Fibroblast of the conjunctiva (primary cell): ENCODE data around the gene PEAK3.

Source experiments
- DNase-seq: peaks from one replicate; pipeline ENCODE4 v3.0.0-alpha.2; 2010; ENCODE audit warnings: low read depth

Gene PEAK3

DNA sequence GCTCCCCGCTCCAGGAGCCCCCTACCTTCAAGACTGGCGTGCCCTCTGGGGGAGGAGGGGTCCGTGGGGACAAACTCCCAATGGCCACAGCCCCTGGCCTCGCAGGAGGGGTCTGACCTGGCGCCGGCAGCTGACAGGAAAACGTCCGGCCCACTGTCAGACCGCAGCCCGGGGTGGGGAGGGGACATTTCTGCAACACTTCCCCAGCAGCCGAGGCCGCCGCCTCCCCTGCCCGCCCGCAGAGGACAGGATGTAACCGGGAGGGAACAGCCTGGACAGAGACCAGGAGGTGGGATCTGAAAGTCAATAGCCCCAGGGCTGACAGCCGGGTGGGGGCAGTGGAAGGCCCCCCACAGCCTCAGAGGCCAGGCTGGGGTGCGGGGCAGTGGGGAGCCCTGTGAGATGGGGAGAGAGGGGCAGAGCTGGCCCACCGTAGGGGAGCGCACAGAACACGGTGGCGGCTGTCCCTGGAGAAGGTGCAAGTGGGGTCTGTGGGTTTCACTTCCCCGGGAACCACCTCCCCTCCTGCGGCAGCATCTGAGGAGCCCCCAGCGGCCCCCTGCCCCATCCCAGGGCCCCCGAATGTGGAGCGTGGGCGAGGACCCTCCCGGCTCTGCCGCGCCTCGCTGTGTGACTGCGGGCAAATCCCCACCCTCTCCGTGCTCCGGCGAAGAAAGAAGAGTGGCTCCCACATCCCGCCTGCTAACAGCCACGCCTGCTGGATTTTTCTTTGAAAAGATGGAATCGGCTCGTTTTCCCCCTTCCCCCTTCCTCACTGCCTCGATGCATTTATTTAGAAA, at the start of gene PEAK3:
Gene PEAK3, minus strand, starts transcription at position 114 of the 800 bp plus-strand sequence. CDS start 1,244 bp downstream, outside the sequence.
- DNase-seq = no peak

GRCh38 chr19:2330632-2331284, 48.8 kb upstream of the PEAK3 start:
- DNase-seq = no peak

DNA sequence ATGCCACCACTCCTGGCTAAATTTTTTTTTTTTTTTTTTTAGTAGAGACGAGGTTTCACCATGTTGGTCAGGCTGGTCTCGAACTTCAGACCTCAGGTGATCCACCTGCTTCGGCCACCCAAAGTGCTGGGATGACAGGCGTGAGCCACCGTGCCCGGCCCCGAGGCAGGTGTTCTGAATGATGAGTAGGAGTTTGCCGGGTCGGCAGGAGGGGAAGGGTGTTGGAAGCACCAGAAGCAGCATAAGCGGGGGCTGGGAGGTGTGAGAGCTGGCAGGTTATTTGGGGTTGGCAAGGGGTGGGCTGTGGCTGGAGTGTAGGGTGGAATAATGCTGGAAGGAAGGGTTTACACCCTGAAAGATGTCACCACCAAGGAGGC, 48.3 kb upstream of the PEAK3 start:
- no peak for DNase-seq

GRCh38 chr19:2329501-2329916, 47.5 kb upstream of the PEAK3 start:
- DNase-seq = no peak

DNA sequence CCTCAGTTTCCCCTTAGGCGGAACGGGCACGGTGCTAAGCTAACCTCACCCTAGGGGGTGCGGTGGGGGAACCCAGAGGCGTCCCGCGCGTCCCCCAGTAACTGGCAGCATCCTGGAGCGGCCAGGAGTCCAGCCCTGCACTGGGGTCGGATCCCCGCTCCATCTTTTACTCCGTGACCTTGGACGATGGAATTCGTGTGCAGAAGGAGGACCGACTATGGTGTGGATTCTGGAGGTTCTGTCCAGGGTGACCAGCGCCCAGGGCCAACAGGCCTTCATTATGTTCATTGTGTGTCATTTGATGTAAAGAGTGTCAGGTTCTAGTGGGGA, 47.1 kb upstream of the PEAK3 start:
- no peak for DNase-seq

DNA sequence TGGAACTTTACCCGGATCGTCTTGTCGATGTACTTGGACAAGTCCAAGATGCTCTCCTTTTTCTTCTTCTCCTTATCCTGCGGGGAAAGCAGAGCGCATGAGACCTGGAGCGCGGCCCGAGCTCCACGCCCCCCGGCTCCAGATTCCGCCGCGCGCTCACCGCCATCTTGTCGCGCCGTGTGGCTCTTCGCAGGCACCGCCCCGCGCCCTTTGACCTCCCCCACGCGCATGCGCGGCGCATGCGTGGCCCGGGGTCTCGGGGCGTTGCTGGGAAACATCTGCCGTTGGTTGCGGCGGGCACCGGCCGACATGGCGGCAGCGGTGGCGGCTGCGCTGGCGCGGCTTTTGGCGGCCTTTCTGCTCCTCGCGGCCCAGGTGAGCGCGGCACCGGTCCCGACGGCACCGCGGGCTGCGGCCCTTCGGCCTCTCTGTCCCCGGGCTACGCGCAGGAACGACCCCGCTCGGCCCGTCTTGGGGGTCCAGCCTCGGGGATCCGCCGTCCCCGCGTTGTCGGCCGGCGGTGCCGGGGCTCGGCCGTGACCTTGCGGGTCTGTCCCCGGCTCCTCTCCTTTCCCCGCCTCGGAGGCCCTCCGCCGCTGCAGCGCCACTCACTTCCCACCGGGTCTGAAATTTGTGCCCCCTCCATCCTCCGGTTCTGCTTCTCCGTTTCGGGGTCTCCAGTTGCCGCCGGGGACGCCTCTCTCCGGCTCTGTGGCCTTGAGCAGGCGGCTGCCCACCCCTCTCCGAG, 46.6 kb upstream of the PEAK3 start, which contains the start of the genes LSM7 and SPPL2B:
Gene LSM7, minus strand, starts transcription at position 186 of the 748 bp plus-strand sequence. Its CDS starts 20 bp downstream, at position 166.
Gene SPPL2B, plus strand, starts transcription at position 284 of the 748 bp plus-strand sequence. Its CDS starts 26 bp downstream, at position 310.
- DNase-seq = peak; percentile 76

DNA sequence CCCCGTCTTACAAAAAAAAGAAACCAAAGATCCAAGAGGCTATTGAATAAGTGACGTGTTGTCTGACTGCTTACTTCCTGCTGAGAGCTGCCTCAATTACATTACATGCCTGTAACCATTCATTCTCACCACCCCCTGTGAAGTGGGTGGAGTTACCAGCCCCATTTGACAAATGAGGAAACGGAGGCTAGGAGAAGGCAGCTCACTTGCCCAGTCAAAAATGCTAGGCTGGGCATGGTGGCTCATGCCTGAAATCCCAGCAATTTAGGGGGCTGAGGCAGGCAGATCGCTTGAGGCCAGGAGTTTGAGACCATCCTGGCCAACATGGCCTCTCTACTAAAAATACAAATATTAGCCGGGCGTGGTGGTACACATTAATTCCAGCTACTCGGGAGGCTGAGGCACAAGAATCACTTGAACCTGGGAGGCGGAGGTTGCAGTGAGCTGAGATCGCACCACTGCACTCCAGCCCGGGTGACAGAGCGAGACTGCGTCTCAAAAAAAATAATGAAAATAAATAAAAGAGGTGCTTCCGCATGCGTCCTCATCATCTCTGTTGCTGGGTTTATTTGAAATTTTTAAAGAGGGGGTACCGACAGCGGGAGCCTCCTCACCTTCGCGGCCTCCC, 45.9 kb upstream of the PEAK3 start:
- peak; percentile 57 for DNase-seq

- DNase-seq = no peak
Observed at GRCh38 chr19:2326699-2327360, 44.9 kb upstream of the PEAK3 start.

DNA sequence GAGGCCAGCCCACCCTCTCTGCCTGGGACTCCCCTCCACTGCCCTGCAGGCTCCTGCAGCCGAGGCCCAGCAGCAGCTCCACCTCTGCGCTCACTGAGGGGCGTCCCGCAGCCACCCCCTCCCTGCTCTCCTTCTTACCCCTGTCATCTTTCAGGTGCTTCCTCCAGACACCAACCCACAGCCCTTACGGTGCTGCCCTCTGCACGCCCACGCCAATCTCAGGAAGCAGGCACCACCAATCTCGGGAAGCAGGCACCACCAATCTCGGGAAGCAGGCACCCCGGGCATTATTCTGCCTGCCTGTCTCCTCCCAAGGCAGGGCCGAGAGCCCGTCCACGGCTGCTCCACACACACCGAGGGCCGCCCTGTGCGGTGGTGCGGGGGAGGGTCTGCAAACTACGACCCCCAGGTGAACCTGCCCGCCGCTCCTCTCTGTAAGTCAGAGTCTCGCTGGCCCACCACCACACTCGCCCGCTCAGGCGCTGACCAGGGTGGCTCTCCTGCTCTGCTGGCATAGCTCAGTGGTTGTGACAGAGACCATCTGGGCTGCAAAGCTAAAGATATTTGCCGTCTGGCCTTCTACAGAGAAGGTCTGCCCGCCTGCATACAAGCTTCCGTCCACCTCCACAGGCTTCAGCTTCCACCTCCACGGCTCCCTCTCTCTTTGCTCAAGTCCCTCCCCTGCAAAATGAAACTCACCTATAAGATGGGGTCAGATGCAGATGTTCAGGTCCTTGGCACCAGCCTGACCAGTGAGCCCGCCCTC, 43.5 kb upstream of the PEAK3 start:
- DNase-seq = no peak

DNA sequence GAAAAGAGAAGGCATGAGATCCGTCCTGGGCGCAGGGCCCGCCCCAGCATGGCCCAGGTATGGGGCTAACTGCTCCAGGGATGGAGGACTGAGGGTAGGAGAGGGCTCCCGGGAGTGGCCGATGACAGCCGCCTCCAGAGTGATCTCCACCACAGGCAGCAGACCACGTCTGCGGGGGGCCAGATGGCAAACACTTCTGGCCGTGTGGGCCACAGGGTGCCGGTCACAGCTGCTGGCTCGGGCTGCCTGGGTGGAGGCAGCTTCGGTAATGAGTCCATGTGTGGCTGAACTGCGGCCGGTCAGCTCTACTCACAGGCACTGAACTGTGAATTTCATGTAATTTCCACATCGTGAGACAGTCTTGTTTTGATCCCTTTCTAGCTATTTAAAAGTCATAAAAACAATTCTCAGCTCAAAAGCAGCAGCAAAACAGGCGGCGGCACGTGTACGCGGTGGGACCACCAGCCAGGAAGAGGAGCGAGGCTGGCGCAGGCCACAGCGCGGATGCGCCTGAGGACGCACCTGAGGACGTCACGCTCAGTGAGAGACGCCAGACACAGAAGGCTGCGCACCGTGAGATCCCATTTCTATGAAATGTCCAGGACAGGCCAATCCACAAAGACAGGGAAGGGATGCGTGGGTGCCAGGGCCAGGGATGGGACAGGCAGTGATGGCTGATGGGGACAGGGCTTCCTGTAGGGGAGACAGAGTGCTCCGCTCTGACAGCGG, 42.4 kb upstream of the PEAK3 start:
- DNase-seq = no peak

- no peak for DNase-seq
Observed at GRCh38 chr19:2323707-2324106, 41.7 kb upstream of the PEAK3 start.

DNA sequence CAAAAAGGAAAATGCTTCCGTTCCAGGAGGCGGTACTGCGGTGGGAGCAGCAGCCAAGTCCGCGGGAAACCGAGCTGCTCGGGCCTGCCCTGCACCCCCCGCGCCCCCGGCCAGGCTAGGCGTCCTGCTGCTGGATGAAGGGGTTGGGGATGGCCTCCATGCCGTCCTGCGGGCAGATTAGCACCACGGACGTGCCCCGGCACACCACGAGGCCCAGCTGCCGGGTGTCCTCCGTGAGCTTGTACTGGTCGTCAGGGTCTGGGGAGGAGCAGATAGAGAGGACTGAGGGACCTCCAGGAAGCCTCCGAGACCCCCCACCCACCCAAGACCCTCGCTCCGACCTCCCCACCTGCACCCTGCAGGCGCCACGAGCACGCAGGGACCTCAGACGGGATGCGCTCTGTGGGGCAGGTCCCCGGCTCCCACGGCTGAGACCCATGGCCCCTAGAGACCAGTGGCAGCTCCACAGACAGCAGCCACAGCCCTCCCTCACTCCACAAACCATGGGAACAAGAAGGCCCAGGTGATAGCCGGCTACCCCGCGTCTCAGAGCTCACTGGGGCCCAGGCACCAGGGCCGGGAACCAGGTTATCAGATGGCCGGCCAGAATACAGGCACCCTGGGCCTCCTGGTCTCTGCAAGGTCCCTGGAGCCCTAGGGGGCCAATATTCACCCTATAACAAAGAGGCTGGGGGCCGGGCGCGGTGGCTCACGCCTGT, 39.7 kb upstream of the PEAK3 start:
- no peak for DNase-seq

GRCh38 chr19:2320939-2321338, 39.0 kb upstream of the PEAK3 start:
- DNase-seq = no peak

GRCh38 chr19:2320049-2320448, 38.1 kb upstream of the PEAK3 start:
- DNase-seq = no peak

GRCh38 chr19:2319551-2319950, 37.6 kb upstream of the PEAK3 start:
- no peak for DNase-seq

DNA sequence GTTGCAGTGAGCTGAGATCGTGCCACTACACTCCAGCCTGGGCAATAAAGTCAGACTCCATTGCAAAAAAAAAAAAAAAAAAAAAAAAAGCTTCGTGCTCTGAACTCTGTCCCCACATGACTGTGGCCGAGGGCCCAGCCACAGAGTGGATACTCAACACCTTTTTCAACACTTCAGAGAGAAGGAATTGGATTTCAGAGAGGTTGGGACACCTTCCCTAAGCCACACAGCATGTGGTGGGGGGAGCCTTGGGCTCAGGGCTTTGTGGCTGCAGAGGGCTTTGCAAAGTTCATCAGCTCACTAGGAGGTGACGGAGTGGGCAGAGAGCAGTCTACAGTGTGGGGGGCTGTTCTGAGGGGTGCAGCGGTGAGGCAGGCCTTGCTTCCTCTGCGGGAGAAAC, 36.9 kb upstream of the PEAK3 start:
- DNase-seq = no peak

- DNase-seq = no peak
Observed at GRCh38 chr19:2317756-2318155, 35.8 kb upstream of the PEAK3 start.

- DNase-seq = no peak
Observed at GRCh38 chr19:2317300-2317699, 35.3 kb upstream of the PEAK3 start.

DNA sequence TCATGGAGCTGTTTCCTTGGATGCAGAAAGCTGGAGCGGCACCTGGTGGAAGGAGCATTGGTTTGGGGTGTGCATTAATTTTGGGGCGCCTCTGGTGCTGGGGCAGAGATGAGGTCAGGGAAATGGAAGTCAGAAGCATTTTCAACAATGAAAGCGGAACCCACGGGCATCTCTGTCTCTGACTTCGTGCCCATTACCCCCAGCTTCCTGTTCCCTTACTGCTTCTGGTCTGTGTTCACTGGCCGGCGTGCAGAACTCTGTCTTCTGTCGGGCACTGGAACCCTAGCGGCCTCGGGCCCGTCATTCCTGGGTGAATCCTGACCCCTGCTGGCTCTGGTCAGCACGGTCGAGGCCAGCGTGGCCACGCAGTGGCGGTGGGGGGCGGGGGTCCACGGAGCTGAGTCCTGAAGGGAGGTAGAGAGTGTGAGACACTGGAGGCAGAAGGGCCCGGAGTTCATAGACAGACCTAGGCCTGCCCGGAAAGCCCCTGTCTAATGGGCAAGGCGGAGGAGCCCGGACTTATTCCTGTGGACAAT, 33.9 kb upstream of the PEAK3 start:
- peak; percentile 26 for DNase-seq
